ENCODE results near the gene PCSK5.
"Not testable (repeated sequence)": the region's sequence is repeated elsewhere in the genome, so short reads cannot be mapped to it uniquely, and the experiment has no call there.

Gene PCSK5

GRCh38 chr9:75962013-75962661 is 71.7 kb downstream of the PCSK5 start:
- Histone ChIP-seq H4K20me1 (ENCODE audit: insufficient read depth, low read length) (0 out of 2 replicates have a peak, but pooled peaks cover 4% of the 10 kb centered on the region), H3K79me2 (ENCODE audit: insufficient read depth, low read length) (peaks cover 17% of the 10 kb centered on the region), H3K4me1 (ENCODE audit: insufficient read depth, low read length) (peaks cover 37% of the 10 kb centered on the region), H2AFZ (ENCODE audit: low read depth, low read length) (no peak overlapping the region), H3K36me3 (ENCODE audit: insufficient read depth, low read length) (no peaks in the 10 kb centered on the region; the same call in 1 of the 2 replicates), H3K27me3 (ENCODE audit: insufficient read depth, low read length, poor library complexity) (no peaks in the 10 kb centered on the region), H3K9ac (ENCODE audit: low read depth, low read length) (peak overlapping the region; percentile 36), H3K4me3 (ENCODE audit: low read depth in 1 of 2, low read length in 2 of 2) (peak overlapping the region in 1 of 2 experiments; percentile 47; a peak in 2 of 4 replicates), H3K4me2 (ENCODE audit: insufficient read depth, low read length) (peak overlapping the region; percentile 60), H3K9me3 (ENCODE audit: insufficient read depth, low read length, severe bottlenecking) (no peaks in the 10 kb centered on the region), H3K27ac (ENCODE audit: low read length) (peak overlapping the region; percentile 80)
- ATAC-seq (ENCODE audit: insufficient read depth, low read depth) = peak; percentile 86
- DNase-seq = peak; percentile 91
- TF ChIP-seq EZH2 (IDR thresholded peaks at IDR 0.05; ENCODE audit: borderline replicate concordance, low read depth, low read length, severe bottlenecking) (no peak), CTCF (IDR thresholded peaks at IDR 0.05; ENCODE audit: borderline replicate concordance, extremely low read depth, low read length, poor library complexity, severe bottlenecking) (no peak)

- Histone ChIP-seq H3K4me1 (ENCODE audit: insufficient read depth, low read length) (peaks cover 37% of the 10 kb centered on the region), H4K20me1 (ENCODE audit: insufficient read depth, low read length) (0 out of 2 replicates have a peak, but pooled peaks cover 4% of the 10 kb centered on the region), H3K36me3 (ENCODE audit: insufficient read depth, low read length) (no peaks in the 10 kb centered on the region; the same call in 1 of the 2 replicates), H2AFZ (ENCODE audit: low read depth, low read length) (no peak overlapping the region), H3K27me3 (ENCODE audit: insufficient read depth, low read length, poor library complexity) (no peaks in the 10 kb centered on the region), H3K27ac (ENCODE audit: low read length) (peak overlapping the region; percentile 80), H3K9ac (ENCODE audit: low read depth, low read length) (peak overlapping the region; percentile 36), H3K4me3 (ENCODE audit: low read depth in 1 of 2, low read length in 2 of 2) (peak overlapping the region in 1 of 2 experiments; percentile 47; a peak in 2 of 4 replicates), H3K4me2 (ENCODE audit: insufficient read depth, low read length) (peak overlapping the region; percentile 60), H3K9me3 (ENCODE audit: insufficient read depth, low read length, severe bottlenecking) (no peaks in the 10 kb centered on the region), H3K79me2 (ENCODE audit: insufficient read depth, low read length) (peaks cover 17% of the 10 kb centered on the region)
- DNase-seq (no peak), ATAC-seq (ENCODE audit: insufficient read depth, low read depth) (peak; percentile 32)
- TF ChIP-seq EZH2 (IDR thresholded peaks at IDR 0.05; ENCODE audit: borderline replicate concordance, low read depth, low read length, severe bottlenecking) = no peak
- no peak for TF ChIP-seq CTCF (IDR thresholded peaks at IDR 0.05; ENCODE audit: borderline replicate concordance, extremely low read depth, low read length, poor library complexity, severe bottlenecking)
Measured at GRCh38 chr9:75962662-75963036, 72.2 kb downstream of the PCSK5 start.

GRCh38 chr9:75963321-75963720 is 72.8 kb downstream of the PCSK5 start:
- H2AFZ ChIP-seq (ENCODE audit: low read depth, low read length); H3K36me3 ChIP-seq (ENCODE audit: insufficient read depth, low read length); H3K9me3 ChIP-seq (ENCODE audit: insufficient read depth, low read length, severe bottlenecking); H3K27me3 ChIP-seq (ENCODE audit: insufficient read depth, low read length, poor library complexity); H4K20me1 ChIP-seq (ENCODE audit: insufficient read depth, low read length): not testable (repeated sequence)
- H3K9ac ChIP-seq (ENCODE audit: low read depth, low read length) = peak overlapping the region; percentile 36; the same call in 1 of the 2 replicates
- peak overlapping the region; percentile 80 for H3K27ac ChIP-seq (ENCODE audit: low read length)
- ATAC-seq (ENCODE audit: insufficient read depth, low read depth) = peak; percentile 45
- peak overlapping the region; percentile 60 for H3K4me2 ChIP-seq (ENCODE audit: insufficient read depth, low read length)
- peak; percentile 59 for DNase-seq
- peaks cover 37% of the 10 kb centered on the region for H3K4me1 ChIP-seq (ENCODE audit: insufficient read depth, low read length)
- H3K79me2 ChIP-seq (ENCODE audit: insufficient read depth, low read length) = peaks cover 17% of the 10 kb centered on the region
- H3K4me3 ChIP-seq (ENCODE audit: low read depth in 1 of 2, low read length in 2 of 2) = peak overlapping the region in 1 of 2 experiments; percentile 30; a peak in 1 of 4 replicates

GRCh38 chr9:75964427-75964826 is 74.0 kb downstream of the PCSK5 start:
- Histone ChIP-seq H2AFZ (ENCODE audit: low read depth, low read length) (no peak overlapping the region), H3K4me3 (ENCODE audit: low read depth in 1 of 2, low read length in 2 of 2) (no peak overlapping the region), H3K9ac (ENCODE audit: low read depth, low read length) (no peak overlapping the region), H3K27ac (ENCODE audit: low read length) (0 out of 2 replicates have a peak overlapping the region, but pooled peaks have one; percentile 39), H4K20me1 (ENCODE audit: insufficient read depth, low read length) (0 out of 2 replicates have a peak, but pooled peaks cover 4% of the 10 kb centered on the region), H3K4me1 (ENCODE audit: insufficient read depth, low read length) (peaks cover 37% of the 10 kb centered on the region), H3K9me3 (ENCODE audit: insufficient read depth, low read length, severe bottlenecking) (no peaks in the 10 kb centered on the region), H3K4me2 (ENCODE audit: insufficient read depth, low read length) (no peak overlapping the region), H3K79me2 (ENCODE audit: insufficient read depth, low read length) (peaks cover 15% of the 10 kb centered on the region), H3K27me3 (ENCODE audit: insufficient read depth, low read length, poor library complexity) (no peaks in the 10 kb centered on the region), H3K36me3 (ENCODE audit: insufficient read depth, low read length) (no peaks in the 10 kb centered on the region; the same call in 1 of the 2 replicates)
- TF ChIP-seq CTCF (IDR thresholded peaks at IDR 0.05; ENCODE audit: borderline replicate concordance, extremely low read depth, low read length, poor library complexity, severe bottlenecking) = no peak
- DNase-seq (no peak), ATAC-seq (ENCODE audit: insufficient read depth, low read depth) (no peak)

Data from DND-41 (cell line).